Stimulated activated naive CD8-positive, alpha-beta T cell treated with anti-CD3 and anti-CD28 coated beads, Interleukin-15, amount 100 ng/mL, for 72 hours (primary cell): ENCODE results near the gene OR2T2.
A peak's percentile ranks its signal among the peaks of the same experiment; 100 is the strongest.
"Not testable (repeated sequence)": the region's sequence is repeated elsewhere in the genome, so short reads cannot be mapped to it uniquely, and the experiment has no call there.

Experiments used
- ATAC-seq: fragments of 150-1000 bp; cut with Tn5 transposase; 2 replicates; pipeline ENCODE4 v1.10.0; 2021; ENCODE audit warnings: mild to moderate bottlenecking, moderate library complexity
- DNase-seq, 2 donors: peaks; one replicate each; pipeline ENCODE4 v3.0.0; 2021 to 2022
- H3K27ac Mint-ChIP-seq, 2 donors: one replicate each; pipeline ENCODE4 v1.8.0; 2022; ENCODE audit warnings: mild to moderate bottlenecking in 2 of 2, mixed read lengths in 2 of 2, moderate library complexity in 2 of 2
- H3K27me3 Mint-ChIP-seq: one replicate; pipeline ENCODE4 v1.8.0; 2022; ENCODE audit warnings: mixed read lengths
- H3K4me1 Mint-ChIP-seq: one replicate; pipeline ENCODE4 v1.8.0; 2022; ENCODE audit warnings: mild to moderate bottlenecking, mixed read lengths
- H3K4me3 Mint-ChIP-seq, 2 donors: one replicate each; pipeline ENCODE4 v1.8.0; 2022; ENCODE audit warnings: mild to moderate bottlenecking in 2 of 2, mixed read lengths in 2 of 2, moderate library complexity in 1 of 2
- H3K9me3 Mint-ChIP-seq, 2 donors: one replicate each; pipeline ENCODE4 v1.8.0; 2022; ENCODE audit warnings: mixed read lengths in 2 of 2

Gene OR2T2

GRCh38 chr1:248439283-248439682 lies 6.2 kb upstream of the OR2T2 start:
- not testable (repeated sequence) for ATAC-seq, H3K27ac Mint-ChIP-seq, H3K9me3 Mint-ChIP-seq, DNase-seq, H3K27me3 Mint-ChIP-seq, H3K4me1 Mint-ChIP-seq, H3K4me3 Mint-ChIP-seq

DNA sequence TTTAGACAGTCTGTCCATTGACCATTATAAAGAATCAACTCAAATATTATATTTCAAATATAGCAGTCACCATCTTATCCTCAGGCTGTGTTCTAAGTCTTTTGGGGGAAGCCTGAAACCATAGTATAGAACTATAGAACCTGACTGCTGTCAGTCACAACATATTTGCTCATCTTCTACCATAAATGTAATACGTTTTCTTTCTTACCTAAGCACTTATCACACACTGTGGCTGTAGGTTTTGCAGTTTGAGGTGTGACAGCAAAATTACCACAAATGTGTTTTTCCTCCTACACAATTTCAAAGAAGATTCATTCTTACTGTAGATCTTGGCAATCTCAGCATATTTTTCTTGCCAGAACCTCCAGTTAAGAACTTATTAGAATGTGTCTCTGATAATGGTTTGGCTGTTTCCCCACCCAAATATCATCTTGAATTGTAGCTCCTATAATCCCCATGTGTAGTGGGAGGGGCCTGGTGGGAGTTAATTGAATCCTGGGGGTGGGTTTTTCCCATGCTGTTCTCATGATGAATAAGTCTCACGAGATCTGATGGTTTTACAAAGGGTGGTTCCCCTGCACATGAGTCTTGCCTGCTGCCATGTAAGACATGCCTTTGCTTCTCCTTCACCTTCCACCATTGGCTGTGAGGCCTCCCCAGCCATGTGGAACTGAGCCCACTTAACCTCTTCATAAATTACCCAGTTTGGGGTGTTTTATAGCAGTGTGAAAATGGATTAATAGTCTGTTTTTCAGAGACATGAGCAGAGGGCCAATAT lies 2.7 kb upstream of the OR2T2 start:
- H3K4me1 Mint-ChIP-seq, H3K4me3 Mint-ChIP-seq: not testable (repeated sequence)

DNA sequence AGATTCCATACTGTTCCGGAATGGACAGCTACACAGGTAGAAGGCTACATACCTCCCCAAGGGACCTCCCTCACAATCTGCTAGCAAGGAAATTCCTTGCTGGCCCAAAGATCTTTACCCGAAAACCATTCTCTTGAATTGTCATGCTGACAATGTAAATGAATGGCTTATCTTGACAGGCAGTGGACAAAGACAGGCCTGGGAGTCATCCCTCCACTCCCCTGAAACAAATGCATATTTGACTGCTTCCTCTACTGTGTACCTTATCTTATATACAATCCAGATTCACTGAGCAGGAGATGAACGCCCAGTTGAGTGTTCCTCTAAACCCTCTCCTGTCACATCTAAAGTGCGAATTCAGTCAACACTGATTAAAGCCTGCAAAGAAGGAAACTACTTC lies 834 bp upstream of the OR2T2 start:
- H3K27ac Mint-ChIP-seq, DNase-seq, H3K4me3 Mint-ChIP-seq, H3K27me3 Mint-ChIP-seq, ATAC-seq, H3K4me1 Mint-ChIP-seq, H3K9me3 Mint-ChIP-seq: not testable (repeated sequence)

More for the DNA sequence above, 2.7 kb upstream of the OR2T2 start:
- not testable (repeated sequence) for DNase-seq, H3K27me3 Mint-ChIP-seq, H3K9me3 Mint-ChIP-seq, H3K27ac Mint-ChIP-seq
- ATAC-seq = peak; percentile 45

- not testable (repeated sequence) for H3K9me3 Mint-ChIP-seq, H3K4me3 Mint-ChIP-seq, H3K27me3 Mint-ChIP-seq, H3K27ac Mint-ChIP-seq, DNase-seq, H3K4me1 Mint-ChIP-seq
- ATAC-seq = peak; percentile 70
Observed at GRCh38 chr1:248448409-248449074, 3.1 kb downstream of the OR2T2 start.

GRCh38 chr1:248449821-248450465 lies 4.5 kb downstream of the OR2T2 start:
- DNase-seq, H3K4me1 Mint-ChIP-seq, ATAC-seq, H3K27me3 Mint-ChIP-seq, H3K9me3 Mint-ChIP-seq, H3K27ac Mint-ChIP-seq, H3K4me3 Mint-ChIP-seq: not testable (repeated sequence)

- DNase-seq, H3K27ac Mint-ChIP-seq, H3K9me3 Mint-ChIP-seq, H3K4me3 Mint-ChIP-seq, ATAC-seq, H3K27me3 Mint-ChIP-seq, H3K4me1 Mint-ChIP-seq: not testable (repeated sequence)
Observed at GRCh38 chr1:248450466-248451145, 5.2 kb downstream of the OR2T2 start.

- H3K27me3 Mint-ChIP-seq, H3K27ac Mint-ChIP-seq, ATAC-seq: not testable (repeated sequence)
Observed at GRCh38 chr1:248453619-248454018, 8.2 kb downstream of the OR2T2 start.

DNA sequence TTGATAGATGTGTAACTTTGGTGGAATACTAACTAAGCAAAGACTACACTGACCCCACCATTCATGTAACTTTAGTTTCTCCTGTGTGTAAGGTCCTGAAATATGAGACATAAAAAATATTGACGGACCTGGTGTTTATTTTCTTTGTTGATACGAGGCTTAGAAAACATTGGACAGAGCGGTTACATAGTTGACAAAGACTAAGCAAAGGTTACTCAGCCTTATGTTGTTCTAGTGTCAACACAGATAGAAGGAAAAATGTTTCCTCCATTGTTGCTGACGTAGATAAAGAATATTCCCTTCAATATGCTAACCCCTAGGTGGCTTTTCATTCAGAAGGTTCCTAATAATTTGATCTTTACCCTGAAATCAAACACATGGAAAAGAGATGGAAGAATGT lies 9.6 kb downstream of the OR2T2 start:
- H3K27ac Mint-ChIP-seq, H3K4me3 Mint-ChIP-seq, H3K9me3 Mint-ChIP-seq, DNase-seq, ATAC-seq, H3K4me1 Mint-ChIP-seq, H3K27me3 Mint-ChIP-seq: not testable (repeated sequence)

More at GRCh38 chr1:248453619-248454018, 8.2 kb downstream of the OR2T2 start:
- not testable (repeated sequence) for H3K4me1 Mint-ChIP-seq, H3K4me3 Mint-ChIP-seq, H3K9me3 Mint-ChIP-seq, DNase-seq

- H3K27ac Mint-ChIP-seq, H3K9me3 Mint-ChIP-seq, H3K4me3 Mint-ChIP-seq, H3K4me1 Mint-ChIP-seq, H3K27me3 Mint-ChIP-seq, ATAC-seq, DNase-seq: not testable (repeated sequence)
Observed at GRCh38 chr1:248456635-248457034, 11.2 kb downstream of the OR2T2 start.

GRCh38 chr1:248459117-248459516 lies 13.7 kb downstream of the OR2T2 start:
- H3K4me1 Mint-ChIP-seq, H3K4me3 Mint-ChIP-seq, H3K27me3 Mint-ChIP-seq, DNase-seq, H3K27ac Mint-ChIP-seq, ATAC-seq: not testable (repeated sequence)
- peaks cover 14 to 22% of the 10 kb centered on the region in 2 donors for H3K9me3 Mint-ChIP-seq

- no peak for DNase-seq
- Mint-ChIP-seq H3K27me3 (no peaks in the 10 kb centered on the region), H3K4me3 (no peak overlapping the region), H3K9me3 (peaks cover 12 to 15% of the 10 kb centered on the region in 2 donors), H3K4me1 (no peaks in the 10 kb centered on the region), H3K27ac (no peak overlapping the region)
- no peak for ATAC-seq
Observed at GRCh38 chr1:248471154-248471553, 25.7 kb downstream of the OR2T2 start.

GRCh38 chr1:248472111-248472510 lies 26.7 kb downstream of the OR2T2 start:
- H3K9me3 Mint-ChIP-seq = peaks cover 12 to 15% of the 10 kb centered on the region in 2 donors
- ATAC-seq, H3K27ac Mint-ChIP-seq, H3K27me3 Mint-ChIP-seq, H3K4me1 Mint-ChIP-seq, DNase-seq, H3K4me3 Mint-ChIP-seq: not testable (repeated sequence)

GRCh38 chr1:248473051-248473450 lies 27.6 kb downstream of the OR2T2 start, which contains the start of gene OR2T3:
Gene OR2T3, plus strand, starts transcription at chr1:248473351. Its CDS starts 0 bp downstream, at chr1:248473351.
- not testable (repeated sequence) for H3K4me1 Mint-ChIP-seq, H3K27me3 Mint-ChIP-seq, ATAC-seq, DNase-seq, H3K27ac Mint-ChIP-seq, H3K4me3 Mint-ChIP-seq, H3K9me3 Mint-ChIP-seq

DNA sequence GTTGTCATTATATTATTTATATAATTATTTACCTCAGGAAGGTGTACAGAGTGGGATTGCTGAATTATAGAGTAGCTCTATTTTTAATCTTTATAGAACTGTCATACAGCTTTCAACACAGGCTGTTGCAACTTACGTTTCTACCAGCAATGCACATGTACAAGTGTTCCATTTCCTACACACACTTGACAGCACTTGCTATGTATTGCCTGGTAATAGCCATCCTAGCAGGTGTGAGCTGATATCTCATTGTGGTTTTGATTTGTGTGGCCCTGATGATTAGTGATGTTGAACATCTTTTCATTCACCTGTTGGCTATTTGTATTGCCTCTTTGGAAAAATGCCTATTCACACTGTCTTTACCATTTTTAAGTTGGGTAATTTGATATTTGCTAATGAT lies 30.2 kb downstream of the OR2T2 start:
- not testable (repeated sequence) for H3K4me1 Mint-ChIP-seq, H3K27me3 Mint-ChIP-seq, H3K27ac Mint-ChIP-seq, DNase-seq, H3K9me3 Mint-ChIP-seq, ATAC-seq, H3K4me3 Mint-ChIP-seq
